H1 (cell line): ENCODE data around the gene EFEMP1. TPM values are rescaled to one million over a fixed set of nuclear protein-coding genes. Genes with fewer than 3 reads are reported as not detected.

Experiments
- CBX8 ChIP-seq: fragments of 300-800, 300-1000 bp; sonication (generic); IDR thresholded peaks from 2 replicates; pipeline ENCODE4 v1.7.1; 2016; ENCODE audit warnings: low read depth, low read length, borderline replicate concordance
- polyA plus RNA-seq, 7 experiments: library from polyadenylated mRNA; depleted of rRNA in 3 of 7; stranded (reverse) in 5 of 7; unstranded in 2 of 7; fragments of >200 nt in 5 of 7; fragments of 200-250 nt in 2 of 7; gene quantifications; 1 replicate in 5 of 7; 2 replicates in 1 of 7; 4 replicates in 1 of 7; pipeline versions ENCODE4 v1.2.1 to v1.2.3, GENCODE V29; 2011 to 2013; ENCODE audit warnings: missing spikeins in 2 of 7, mixed read lengths in 2 of 7
- total RNA-seq: library from RNA; stranded (reverse); fragmentation: NEBNext Ultra II Directional; extraction: Animal tissue kit (Norgen Biotek cat#: 25700); gene quantifications from 2 replicates; pipeline ENCODE4 v1.2.1, GENCODE V29; 2021
- TF ChIP-seq, protein P1 (sequence below): fragments of 300-600 bp; sonication (generic); IDR thresholded peaks from 2 replicates; pipeline ENCODE4 v1.7.1; 2012; ENCODE audit warnings: low read length, moderate library complexity, mild to moderate bottlenecking, inconsistent platforms; ENCODE audit not compliant: insufficient replicate concordance

EFEMP1 gene
- total and polyA plus RNA-seq, 2 of the 8 experiments (the other 6 are each of a cell fraction or from before 2014, with no cell fraction given): 15.5 to 19.7 TPM

DNA sequence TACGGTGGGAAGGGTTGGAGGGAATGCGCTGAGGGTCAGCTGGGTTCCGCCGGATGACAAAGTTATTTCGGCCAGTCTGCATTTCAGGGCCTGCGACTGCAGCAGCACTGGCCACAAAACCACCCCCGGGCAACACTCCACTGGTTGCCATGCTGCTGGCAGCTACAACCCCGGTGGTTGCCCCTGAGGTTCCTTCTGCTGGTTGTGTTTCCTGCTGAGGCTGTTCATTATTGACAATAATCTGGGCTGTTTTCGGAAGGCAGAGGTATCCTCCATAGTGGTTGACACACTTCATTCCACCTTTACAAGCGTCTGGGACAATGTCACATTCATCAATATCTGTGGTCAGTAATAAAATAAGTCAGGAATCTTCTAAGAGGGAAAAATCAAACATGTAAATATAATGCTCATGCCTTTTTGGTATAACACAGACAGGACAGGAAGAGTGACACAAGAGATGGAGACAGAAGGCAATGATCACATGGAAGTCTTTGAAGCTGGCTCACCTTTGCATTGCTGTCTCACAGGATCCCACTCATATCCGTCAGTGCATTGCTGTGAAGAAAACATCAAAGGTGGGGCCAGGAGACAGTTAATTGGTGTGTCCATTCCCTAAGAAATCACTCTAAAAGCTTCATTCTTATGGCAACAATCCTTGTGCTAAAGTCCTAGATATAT, 5.7 kb downstream of the EFEMP1 start (continued):
- TF ChIP-seq, protein P1, sequence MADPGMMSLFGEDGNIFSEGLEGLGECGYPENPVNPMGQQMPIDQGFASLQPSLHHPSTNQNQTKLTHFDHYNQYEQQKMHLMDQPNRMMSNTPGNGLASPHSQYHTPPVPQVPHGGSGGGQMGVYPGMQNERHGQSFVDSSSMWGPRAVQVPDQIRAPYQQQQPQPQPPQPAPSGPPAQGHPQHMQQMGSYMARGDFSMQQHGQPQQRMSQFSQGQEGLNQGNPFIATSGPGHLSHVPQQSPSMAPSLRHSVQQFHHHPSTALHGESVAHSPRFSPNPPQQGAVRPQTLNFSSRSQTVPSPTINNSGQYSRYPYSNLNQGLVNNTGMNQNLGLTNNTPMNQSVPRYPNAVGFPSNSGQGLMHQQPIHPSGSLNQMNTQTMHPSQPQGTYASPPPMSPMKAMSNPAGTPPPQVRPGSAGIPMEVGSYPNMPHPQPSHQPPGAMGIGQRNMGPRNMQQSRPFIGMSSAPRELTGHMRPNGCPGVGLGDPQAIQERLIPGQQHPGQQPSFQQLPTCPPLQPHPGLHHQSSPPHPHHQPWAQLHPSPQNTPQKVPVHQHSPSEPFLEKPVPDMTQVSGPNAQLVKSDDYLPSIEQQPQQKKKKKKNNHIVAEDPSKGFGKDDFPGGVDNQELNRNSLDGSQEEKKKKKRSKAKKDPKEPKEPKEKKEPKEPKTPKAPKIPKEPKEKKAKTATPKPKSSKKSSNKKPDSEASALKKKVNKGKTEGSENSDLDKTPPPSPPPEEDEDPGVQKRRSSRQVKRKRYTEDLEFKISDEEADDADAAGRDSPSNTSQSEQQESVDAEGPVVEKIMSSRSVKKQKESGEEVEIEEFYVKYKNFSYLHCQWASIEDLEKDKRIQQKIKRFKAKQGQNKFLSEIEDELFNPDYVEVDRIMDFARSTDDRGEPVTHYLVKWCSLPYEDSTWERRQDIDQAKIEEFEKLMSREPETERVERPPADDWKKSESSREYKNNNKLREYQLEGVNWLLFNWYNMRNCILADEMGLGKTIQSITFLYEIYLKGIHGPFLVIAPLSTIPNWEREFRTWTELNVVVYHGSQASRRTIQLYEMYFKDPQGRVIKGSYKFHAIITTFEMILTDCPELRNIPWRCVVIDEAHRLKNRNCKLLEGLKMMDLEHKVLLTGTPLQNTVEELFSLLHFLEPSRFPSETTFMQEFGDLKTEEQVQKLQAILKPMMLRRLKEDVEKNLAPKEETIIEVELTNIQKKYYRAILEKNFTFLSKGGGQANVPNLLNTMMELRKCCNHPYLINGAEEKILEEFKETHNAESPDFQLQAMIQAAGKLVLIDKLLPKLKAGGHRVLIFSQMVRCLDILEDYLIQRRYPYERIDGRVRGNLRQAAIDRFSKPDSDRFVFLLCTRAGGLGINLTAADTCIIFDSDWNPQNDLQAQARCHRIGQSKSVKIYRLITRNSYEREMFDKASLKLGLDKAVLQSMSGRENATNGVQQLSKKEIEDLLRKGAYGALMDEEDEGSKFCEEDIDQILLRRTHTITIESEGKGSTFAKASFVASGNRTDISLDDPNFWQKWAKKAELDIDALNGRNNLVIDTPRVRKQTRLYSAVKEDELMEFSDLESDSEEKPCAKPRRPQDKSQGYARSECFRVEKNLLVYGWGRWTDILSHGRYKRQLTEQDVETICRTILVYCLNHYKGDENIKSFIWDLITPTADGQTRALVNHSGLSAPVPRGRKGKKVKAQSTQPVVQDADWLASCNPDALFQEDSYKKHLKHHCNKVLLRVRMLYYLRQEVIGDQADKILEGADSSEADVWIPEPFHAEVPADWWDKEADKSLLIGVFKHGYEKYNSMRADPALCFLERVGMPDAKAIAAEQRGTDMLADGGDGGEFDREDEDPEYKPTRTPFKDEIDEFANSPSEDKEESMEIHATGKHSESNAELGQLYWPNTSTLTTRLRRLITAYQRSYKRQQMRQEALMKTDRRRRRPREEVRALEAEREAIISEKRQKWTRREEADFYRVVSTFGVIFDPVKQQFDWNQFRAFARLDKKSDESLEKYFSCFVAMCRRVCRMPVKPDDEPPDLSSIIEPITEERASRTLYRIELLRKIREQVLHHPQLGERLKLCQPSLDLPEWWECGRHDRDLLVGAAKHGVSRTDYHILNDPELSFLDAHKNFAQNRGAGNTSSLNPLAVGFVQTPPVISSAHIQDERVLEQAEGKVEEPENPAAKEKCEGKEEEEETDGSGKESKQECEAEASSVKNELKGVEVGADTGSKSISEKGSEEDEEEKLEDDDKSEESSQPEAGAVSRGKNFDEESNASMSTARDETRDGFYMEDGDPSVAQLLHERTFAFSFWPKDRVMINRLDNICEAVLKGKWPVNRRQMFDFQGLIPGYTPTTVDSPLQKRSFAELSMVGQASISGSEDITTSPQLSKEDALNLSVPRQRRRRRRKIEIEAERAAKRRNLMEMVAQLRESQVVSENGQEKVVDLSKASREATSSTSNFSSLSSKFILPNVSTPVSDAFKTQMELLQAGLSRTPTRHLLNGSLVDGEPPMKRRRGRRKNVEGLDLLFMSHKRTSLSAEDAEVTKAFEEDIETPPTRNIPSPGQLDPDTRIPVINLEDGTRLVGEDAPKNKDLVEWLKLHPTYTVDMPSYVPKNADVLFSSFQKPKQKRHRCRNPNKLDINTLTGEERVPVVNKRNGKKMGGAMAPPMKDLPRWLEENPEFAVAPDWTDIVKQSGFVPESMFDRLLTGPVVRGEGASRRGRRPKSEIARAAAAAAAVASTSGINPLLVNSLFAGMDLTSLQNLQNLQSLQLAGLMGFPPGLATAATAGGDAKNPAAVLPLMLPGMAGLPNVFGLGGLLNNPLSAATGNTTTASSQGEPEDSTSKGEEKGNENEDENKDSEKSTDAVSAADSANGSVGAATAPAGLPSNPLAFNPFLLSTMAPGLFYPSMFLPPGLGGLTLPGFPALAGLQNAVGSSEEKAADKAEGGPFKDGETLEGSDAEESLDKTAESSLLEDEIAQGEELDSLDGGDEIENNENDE: no peak
- no peak for TF ChIP-seq CBX8
